HG03469 (cell line): ENCODE measurements around the gene TNIP1.

ENCODE experiments used
- ATAC-seq: cut with Tn5 transposase; IDR thresholded peaks from one replicate; pipeline ENCODE4 v1.9.1; 2021; ENCODE audit warnings: mild to moderate bottlenecking, moderate library complexity, moderate number of reproducible peaks; ENCODE audit not compliant: unreplicated experiment

TNIP1 gene

GRCh38 chr5:151047814-151048425 is 32.9 kb downstream of the TNIP1 start:
- no peak for ATAC-seq

- ATAC-seq: no peak
Observed at GRCh38 chr5:151042453-151043093, 38.3 kb downstream of the TNIP1 start.

- ATAC-seq: no peak
Observed at GRCh38 chr5:151041577-151042268, 39.1 kb downstream of the TNIP1 start.

GRCh38 chr5:151040211-151040747 is 40.6 kb downstream of the TNIP1 start:
- no peak for ATAC-seq

GRCh38 chr5:151039665-151040064 is 41.2 kb downstream of the TNIP1 start:
- no peak for ATAC-seq

- ATAC-seq: no peak
Observed at GRCh38 chr5:151038801-151039238, 42.0 kb downstream of the TNIP1 start.

GRCh38 chr5:151038412-151038745 is 42.5 kb downstream of the TNIP1 start:
- ATAC-seq: no peak

GRCh38 chr5:151037561-151038411 is 43.0 kb downstream of the TNIP1 start:
- no peak for ATAC-seq

- no peak for ATAC-seq
Observed at GRCh38 chr5:151036556-151036955, 44.3 kb downstream of the TNIP1 start.

- no peak for ATAC-seq
Observed at GRCh38 chr5:151034422-151035379, 46.1 kb downstream of the TNIP1 start.

GRCh38 chr5:151033217-151033934 is 47.5 kb downstream of the TNIP1 start:
- no peak for ATAC-seq

GRCh38 chr5:151031554-151031953 is 49.3 kb downstream of the TNIP1 start:
- no peak for ATAC-seq

GRCh38 chr5:151030379-151030778 is 50.5 kb downstream of the TNIP1 start:
- no peak for ATAC-seq

- ATAC-seq: no peak
Observed at GRCh38 chr5:151030056-151030336, 50.8 kb downstream of the TNIP1 start.

GRCh38 chr5:151029179-151030055 is 51.4 kb downstream of the TNIP1 start:
- no peak for ATAC-seq

GRCh38 chr5:151028717-151029116 is 52.1 kb downstream of the TNIP1 start:
- ATAC-seq: no peak

GRCh38 chr5:151027961-151028479 is 52.8 kb downstream of the TNIP1 start:
- no peak for ATAC-seq

- ATAC-seq: no peak
Observed at GRCh38 chr5:151026679-151027078, 54.2 kb downstream of the TNIP1 start.
